Measurements from ENCODE around the gene SNRPF. TPM values are rescaled to one million over a fixed set of nuclear protein-coding genes. Genes with fewer than 3 reads are reported as not detected.
A peak's percentile ranks its signal among the peaks of the same experiment; 100 is the strongest.

Gene SNRPF
- polyA plus RNA-seq, 4 donors, result 18.9 to 61.9 (median 31.9) TPM

GRCh38 chr12:95851606-95852005 is 7.1 kb upstream of the SNRPF start:
- H3K4me3 ChIP-seq (ENCODE audit: low read depth in 1 of 3, low read length in 3 of 3), result no peak overlapping the region
- no peaks in the 10 kb centered on the region for H3K36me3 ChIP-seq (ENCODE audit: control insufficient read depth in 3 of 3, insufficient read depth in 2 of 3, low read depth in 1 of 3, low read length in 3 of 3)
- 64 to 77% (median 66%) methylated on average over 3 of the region's 3 CpGs for WGBS, 3 donors
- no peak for DNase-seq
- H3K4me1 ChIP-seq (ENCODE audit: control insufficient read depth in 3 of 3, insufficient read depth in 2 of 3, low read depth in 1 of 3, low read length in 2 of 3), result no peaks in the 10 kb centered on the region
- FAIRE-seq, result no peak
- H3K27ac ChIP-seq (ENCODE audit: low read depth in 1 of 3, low read length in 2 of 3), result no peak overlapping the region
- H3K27me3 ChIP-seq (ENCODE audit: control insufficient read depth in 3 of 3, insufficient read depth in 3 of 3, low read length in 3 of 3), result peaks cover 0 to 5% (median 0%) of the 10 kb centered on the region in 3 donors
- no peaks in the 10 kb centered on the region for H3K9me3 ChIP-seq (ENCODE audit: control insufficient read depth in 2 of 2, insufficient read depth in 1 of 2, low read depth in 1 of 2, low read length in 1 of 2)

- no peaks in the 10 kb centered on the region for H3K9me3 ChIP-seq (ENCODE audit: control insufficient read depth in 2 of 2, insufficient read depth in 1 of 2, low read depth in 1 of 2, low read length in 1 of 2)
- DNase-seq (no peak), FAIRE-seq (no peak)
- no peak overlapping the region for H3K27ac ChIP-seq (ENCODE audit: low read depth in 1 of 3, low read length in 2 of 3)
- peaks cover 0 to 6% (median 0%) of the 10 kb centered on the region in 3 donors for H3K27me3 ChIP-seq (ENCODE audit: control insufficient read depth in 3 of 3, insufficient read depth in 3 of 3, low read length in 3 of 3)
- no peaks in the 10 kb centered on the region for H3K4me1 ChIP-seq (ENCODE audit: control insufficient read depth in 3 of 3, insufficient read depth in 2 of 3, low read depth in 1 of 3, low read length in 2 of 3)
- H3K36me3 ChIP-seq (ENCODE audit: control insufficient read depth in 3 of 3, insufficient read depth in 2 of 3, low read depth in 1 of 3, low read length in 3 of 3), result no peaks in the 10 kb centered on the region
- WGBS, 3 donors, result 87 to 89% (median 88%) methylated on average over 4 of the region's 4 CpGs
- H3K4me3 ChIP-seq (ENCODE audit: low read depth in 1 of 3, low read length in 3 of 3), result no peak overlapping the region
These were observed 6.6 kb upstream of the SNRPF start for GRCh38 chr12:95852133-95852532.

- H3K27ac ChIP-seq (ENCODE audit: low read depth in 1 of 3, low read length in 2 of 3), result no peak overlapping the region
- H3K4me1 ChIP-seq (ENCODE audit: control insufficient read depth in 3 of 3, insufficient read depth in 2 of 3, low read depth in 1 of 3, low read length in 2 of 3), result peaks cover 0 to 11% (median 10%) of the 10 kb centered on the region in 3 donors
- 81 to 92% (median 81%) methylated on average over 7 of the region's 7 CpGs for WGBS, 3 donors
- peaks cover 0 to under 1% of the 10 kb centered on the region in 2 donors for H3K9me3 ChIP-seq (ENCODE audit: control insufficient read depth in 2 of 2, insufficient read depth in 1 of 2, low read depth in 1 of 2, low read length in 1 of 2)
- FAIRE-seq (no peak), DNase-seq (no peak)
- H3K4me3 ChIP-seq (ENCODE audit: low read depth in 1 of 3, low read length in 3 of 3), result no peak overlapping the region
- H3K27me3 ChIP-seq (ENCODE audit: control insufficient read depth in 3 of 3, insufficient read depth in 3 of 3, low read length in 3 of 3), result peaks cover 0 to 13% (median 0%) of the 10 kb centered on the region in 3 donors
- peaks cover 0 to under 1% (median under 1%) of the 10 kb centered on the region in 3 donors for H3K36me3 ChIP-seq (ENCODE audit: control insufficient read depth in 3 of 3, insufficient read depth in 2 of 3, low read depth in 1 of 3, low read length in 3 of 3)
These were observed 1.6 kb upstream of the SNRPF start for GRCh38 chr12:95857156-95857555.

- peaks cover 0 to 13% (median 0%) of the 10 kb centered on the region in 3 donors for H3K27me3 ChIP-seq (ENCODE audit: control insufficient read depth in 3 of 3, insufficient read depth in 3 of 3, low read length in 3 of 3)
- WGBS, 3 donors, result 55 to 73% (median 65%) methylated on average over 18 of the region's 18 CpGs
- H3K36me3 ChIP-seq (ENCODE audit: control insufficient read depth in 3 of 3, insufficient read depth in 2 of 3, low read depth in 1 of 3, low read length in 3 of 3), result peaks cover 0 to 5% (median 3%) of the 10 kb centered on the region in 3 donors
- peak overlapping the region in 1 of 3 donors; percentile 92 for H3K4me3 ChIP-seq (ENCODE audit: low read depth in 1 of 3, low read length in 3 of 3)
- no peak for FAIRE-seq
- H3K27ac ChIP-seq (ENCODE audit: low read depth in 1 of 3, low read length in 2 of 3), result no peak overlapping the region
- H3K4me1 ChIP-seq (ENCODE audit: control insufficient read depth in 3 of 3, insufficient read depth in 2 of 3, low read depth in 1 of 3, low read length in 2 of 3), result peaks cover 0 to 11% (median 10%) of the 10 kb centered on the region in 3 donors
- peaks cover 0 to 5% of the 10 kb centered on the region in 2 donors for H3K9me3 ChIP-seq (ENCODE audit: control insufficient read depth in 2 of 2, insufficient read depth in 1 of 2, low read depth in 1 of 2, low read length in 1 of 2)
- DNase-seq, result no peak
These were observed 953 bp upstream of the SNRPF start for GRCh38 chr12:95857799-95858198.

- 0 to 1% (median 0%) methylated on average over 13 of the region's 13 CpGs for WGBS, 3 donors
These were observed 628 bp downstream of the SNRPF start for GRCh38 chr12:95859344-95859816.

GRCh38 chr12:95859947-95860850 is 1.4 kb downstream of the SNRPF start:
- H3K9me3 ChIP-seq (ENCODE audit: control insufficient read depth in 2 of 2, insufficient read depth in 1 of 2, low read depth in 1 of 2, low read length in 1 of 2), result peaks cover 0 to 5% of the 10 kb centered on the region in 2 donors
- H3K4me1 ChIP-seq (ENCODE audit: control insufficient read depth in 3 of 3, insufficient read depth in 2 of 3, low read depth in 1 of 3, low read length in 2 of 3), result peaks cover 0 to 11% (median 10%) of the 10 kb centered on the region in 3 donors
- peak overlapping the region; percentile 12 to 92 (median 69) for H3K4me3 ChIP-seq (ENCODE audit: low read depth in 1 of 3, low read length in 3 of 3)
- peak overlapping the region in 1 of 3 donors; percentile 86 for H3K27ac ChIP-seq (ENCODE audit: low read depth in 1 of 3, low read length in 2 of 3)
- H3K36me3 ChIP-seq (ENCODE audit: control insufficient read depth in 3 of 3, insufficient read depth in 2 of 3, low read depth in 1 of 3, low read length in 3 of 3), result peaks cover 0 to 8% (median 7%) of the 10 kb centered on the region in 3 donors
- FAIRE-seq, result no peak
- H3K27me3 ChIP-seq (ENCODE audit: control insufficient read depth in 3 of 3, insufficient read depth in 3 of 3, low read length in 3 of 3), result peaks cover 0 to 9% (median 0%) of the 10 kb centered on the region in 3 donors
- 49 to 63% (median 49%) methylated on average over 10 of the region's 10 CpGs for WGBS, 3 donors
- DNase-seq, result no peak

More at GRCh38 chr12:95859344-95859816, 628 bp downstream of the SNRPF start:
- Histone ChIP-seq H3K36me3 (ENCODE audit: control insufficient read depth in 3 of 3, insufficient read depth in 2 of 3, low read depth in 1 of 3, low read length in 3 of 3) (peaks cover 0 to 7% (median 5%) of the 10 kb centered on the region in 3 donors), H3K4me1 (ENCODE audit: control insufficient read depth in 3 of 3, insufficient read depth in 2 of 3, low read depth in 1 of 3, low read length in 2 of 3) (peaks cover 0 to 11% (median 10%) of the 10 kb centered on the region in 3 donors), H3K27ac (ENCODE audit: low read depth in 1 of 3, low read length in 2 of 3) (peak overlapping the region; percentile 60 to 86 (median 73)), H3K4me3 (ENCODE audit: low read depth in 1 of 3, low read length in 3 of 3) (peak overlapping the region; percentile 63 to 92 (median 69)), H3K27me3 (ENCODE audit: control insufficient read depth in 3 of 3, insufficient read depth in 3 of 3, low read length in 3 of 3) (peaks cover 0 to 9% (median 0%) of the 10 kb centered on the region in 3 donors), H3K9me3 (ENCODE audit: control insufficient read depth in 2 of 2, insufficient read depth in 1 of 2, low read depth in 1 of 2, low read length in 1 of 2) (peaks cover 0 to 5% of the 10 kb centered on the region in 2 donors)
- DNase-seq (peak in 1 of 2 donors; percentile 19), FAIRE-seq (no peak)

- Histone ChIP-seq H3K9me3 (ENCODE audit: control insufficient read depth in 2 of 2, insufficient read depth in 1 of 2, low read depth in 1 of 2, low read length in 1 of 2) (peaks cover 0 to 5% of the 10 kb centered on the region in 2 donors), H3K36me3 (ENCODE audit: control insufficient read depth in 3 of 3, insufficient read depth in 2 of 3, low read depth in 1 of 3, low read length in 3 of 3) (peaks cover 0 to 8% (median 7%) of the 10 kb centered on the region in 3 donors), H3K4me1 (ENCODE audit: control insufficient read depth in 3 of 3, insufficient read depth in 2 of 3, low read depth in 1 of 3, low read length in 2 of 3) (peaks cover 0 to 11% (median 10%) of the 10 kb centered on the region in 3 donors), H3K27ac (ENCODE audit: low read depth in 1 of 3, low read length in 2 of 3) (no peak overlapping the region), H3K4me3 (ENCODE audit: low read depth in 1 of 3, low read length in 3 of 3) (no peak overlapping the region), H3K27me3 (ENCODE audit: control insufficient read depth in 3 of 3, insufficient read depth in 3 of 3, low read length in 3 of 3) (peaks cover 0 to 8% (median 0%) of the 10 kb centered on the region in 3 donors)
- DNase-seq (no peak), FAIRE-seq (no peak)
- 98 to 99% (median 98%) methylated on average over 3 of the region's 3 CpGs for WGBS, 3 donors
These were observed 3.3 kb downstream of the SNRPF start for GRCh38 chr12:95862038-95862437.

- H3K27ac ChIP-seq (ENCODE audit: low read depth in 1 of 3, low read length in 2 of 3), result no peak overlapping the region
- no peak for FAIRE-seq
- H3K9me3 ChIP-seq (ENCODE audit: control insufficient read depth in 2 of 2, insufficient read depth in 1 of 2, low read depth in 1 of 2, low read length in 1 of 2), result peaks cover 0 to 5% of the 10 kb centered on the region in 2 donors
- no peak overlapping the region for H3K4me3 ChIP-seq (ENCODE audit: low read depth in 1 of 3, low read length in 3 of 3)
- peaks cover 0 to 8% (median 7%) of the 10 kb centered on the region in 3 donors for H3K4me1 ChIP-seq (ENCODE audit: control insufficient read depth in 3 of 3, insufficient read depth in 2 of 3, low read depth in 1 of 3, low read length in 2 of 3)
- H3K27me3 ChIP-seq (ENCODE audit: control insufficient read depth in 3 of 3, insufficient read depth in 3 of 3, low read length in 3 of 3), result no peaks in the 10 kb centered on the region
- H3K36me3 ChIP-seq (ENCODE audit: control insufficient read depth in 3 of 3, insufficient read depth in 2 of 3, low read depth in 1 of 3, low read length in 3 of 3), result peaks cover 0 to 8% (median 7%) of the 10 kb centered on the region in 3 donors
- no peak for DNase-seq
These were observed 4.6 kb downstream of the SNRPF start for GRCh38 chr12:95863337-95863736.

All from small intestine (tissue), 7 donors.